Measurements from ENCODE around the gene PLA2G2D. TPM values are rescaled to one million over a fixed set of nuclear protein-coding genes. Genes with fewer than 3 reads are reported as not detected.

PLA2G2D gene
- total and polyA plus RNA-seq, 9 of the 15 experiments (the other 6 are each of a cell fraction or from before 2014, with no cell fraction given) = not detected

- TF ChIP-seq, protein P1, sequence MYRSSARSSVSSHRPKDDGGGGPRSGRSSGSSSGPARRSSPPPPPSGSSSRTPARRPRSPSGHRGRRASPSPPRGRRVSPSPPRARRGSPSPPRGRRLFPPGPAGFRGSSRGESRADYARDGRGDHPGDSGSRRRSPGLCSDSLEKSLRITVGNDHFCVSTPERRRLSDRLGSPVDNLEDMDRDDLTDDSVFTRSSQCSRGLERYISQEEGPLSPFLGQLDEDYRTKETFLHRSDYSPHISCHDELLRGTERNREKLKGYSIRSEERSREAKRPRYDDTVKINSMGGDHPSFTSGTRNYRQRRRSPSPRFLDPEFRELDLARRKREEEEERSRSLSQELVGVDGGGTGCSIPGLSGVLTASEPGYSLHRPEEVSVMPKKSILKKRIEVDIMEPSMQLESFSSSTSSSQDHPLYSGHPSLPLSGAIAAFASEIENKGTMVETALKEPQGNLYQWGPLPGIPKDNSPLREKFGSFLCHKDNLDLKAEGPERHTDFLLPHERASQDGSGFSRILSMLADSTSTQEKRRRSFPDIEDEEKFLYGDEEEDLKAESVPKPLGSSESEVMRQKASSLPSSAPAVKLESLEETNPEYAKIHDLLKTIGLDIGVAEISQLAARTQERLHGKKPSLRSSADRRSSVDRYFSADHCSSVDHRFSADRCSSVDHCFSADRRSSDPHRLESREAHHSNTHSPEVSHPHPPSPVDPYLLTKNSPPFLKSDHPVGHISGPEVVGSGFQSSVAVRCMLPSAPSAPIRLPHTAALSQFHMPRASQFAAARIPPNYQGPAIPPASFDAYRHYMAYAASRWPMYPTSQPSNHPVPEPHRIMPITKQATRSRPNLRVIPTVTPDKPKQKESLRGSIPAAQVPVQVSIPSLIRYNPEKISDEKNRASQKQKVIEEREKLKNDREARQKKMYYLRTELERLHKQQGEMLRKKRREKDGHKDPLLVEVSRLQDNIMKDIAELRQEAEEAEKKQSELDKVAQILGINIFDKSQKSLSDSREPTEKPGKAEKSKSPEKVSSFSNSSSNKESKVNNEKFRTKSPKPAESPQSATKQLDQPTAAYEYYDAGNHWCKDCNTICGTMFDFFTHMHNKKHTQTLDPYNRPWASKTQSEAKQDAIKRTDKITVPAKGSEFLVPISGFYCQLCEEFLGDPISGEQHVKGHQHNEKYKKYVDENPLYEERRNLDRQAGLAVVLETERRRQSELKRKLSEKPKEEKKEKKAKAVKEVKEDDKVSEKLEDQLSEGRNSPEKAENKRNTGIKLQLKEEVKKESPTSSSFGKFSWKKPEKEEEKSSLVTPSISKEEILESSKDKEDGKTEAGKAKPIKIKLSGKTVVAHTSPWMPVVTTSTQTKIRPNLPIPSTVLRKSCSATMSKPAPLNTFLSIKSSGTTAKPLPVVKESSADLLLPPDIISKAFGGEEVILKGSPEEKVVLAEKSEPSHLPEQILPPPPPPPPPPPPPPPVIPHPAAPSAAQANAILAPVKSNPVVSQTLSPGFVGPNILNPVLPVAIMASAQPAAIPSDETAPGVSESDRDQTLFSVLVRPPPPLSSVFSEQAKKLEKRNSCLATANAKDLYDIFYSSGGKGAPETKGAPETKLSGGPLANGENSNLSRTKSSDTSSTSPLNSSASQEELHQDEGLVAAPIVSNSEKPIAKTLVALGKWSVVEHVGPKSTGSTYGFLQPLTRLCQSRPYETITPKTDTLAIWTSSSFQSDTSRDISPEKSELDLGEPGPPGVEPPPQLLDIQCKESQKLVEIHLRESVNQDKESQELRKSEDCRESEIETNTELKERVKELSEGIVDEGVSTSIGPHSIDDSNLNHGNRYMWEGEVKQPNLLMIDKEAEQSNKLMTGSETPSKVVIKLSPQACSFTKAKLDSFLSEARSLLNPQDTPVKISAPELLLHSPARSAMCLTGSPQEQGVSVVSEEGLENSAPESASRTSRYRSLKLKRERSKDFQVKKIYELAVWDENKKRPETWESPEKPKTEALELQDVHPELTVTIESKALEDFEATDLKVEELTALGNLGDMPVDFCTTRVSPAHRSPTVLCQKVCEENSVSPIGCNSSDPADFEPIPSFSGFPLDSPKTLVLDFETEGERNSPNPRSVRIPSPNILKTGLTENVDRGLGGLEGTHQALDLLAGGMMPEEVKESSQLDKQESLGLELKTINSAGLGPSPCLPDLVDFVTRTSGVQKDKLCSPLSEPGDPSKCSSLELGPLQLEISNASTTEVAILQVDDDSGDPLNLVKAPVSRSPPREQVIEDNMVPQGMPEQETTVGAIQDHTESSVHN (IDR thresholded peaks at IDR 0.05; ENCODE audit: borderline replicate concordance in 1 of 2, low read depth in 1 of 2) = no peak
- TF ChIP-seq, protein P2, sequence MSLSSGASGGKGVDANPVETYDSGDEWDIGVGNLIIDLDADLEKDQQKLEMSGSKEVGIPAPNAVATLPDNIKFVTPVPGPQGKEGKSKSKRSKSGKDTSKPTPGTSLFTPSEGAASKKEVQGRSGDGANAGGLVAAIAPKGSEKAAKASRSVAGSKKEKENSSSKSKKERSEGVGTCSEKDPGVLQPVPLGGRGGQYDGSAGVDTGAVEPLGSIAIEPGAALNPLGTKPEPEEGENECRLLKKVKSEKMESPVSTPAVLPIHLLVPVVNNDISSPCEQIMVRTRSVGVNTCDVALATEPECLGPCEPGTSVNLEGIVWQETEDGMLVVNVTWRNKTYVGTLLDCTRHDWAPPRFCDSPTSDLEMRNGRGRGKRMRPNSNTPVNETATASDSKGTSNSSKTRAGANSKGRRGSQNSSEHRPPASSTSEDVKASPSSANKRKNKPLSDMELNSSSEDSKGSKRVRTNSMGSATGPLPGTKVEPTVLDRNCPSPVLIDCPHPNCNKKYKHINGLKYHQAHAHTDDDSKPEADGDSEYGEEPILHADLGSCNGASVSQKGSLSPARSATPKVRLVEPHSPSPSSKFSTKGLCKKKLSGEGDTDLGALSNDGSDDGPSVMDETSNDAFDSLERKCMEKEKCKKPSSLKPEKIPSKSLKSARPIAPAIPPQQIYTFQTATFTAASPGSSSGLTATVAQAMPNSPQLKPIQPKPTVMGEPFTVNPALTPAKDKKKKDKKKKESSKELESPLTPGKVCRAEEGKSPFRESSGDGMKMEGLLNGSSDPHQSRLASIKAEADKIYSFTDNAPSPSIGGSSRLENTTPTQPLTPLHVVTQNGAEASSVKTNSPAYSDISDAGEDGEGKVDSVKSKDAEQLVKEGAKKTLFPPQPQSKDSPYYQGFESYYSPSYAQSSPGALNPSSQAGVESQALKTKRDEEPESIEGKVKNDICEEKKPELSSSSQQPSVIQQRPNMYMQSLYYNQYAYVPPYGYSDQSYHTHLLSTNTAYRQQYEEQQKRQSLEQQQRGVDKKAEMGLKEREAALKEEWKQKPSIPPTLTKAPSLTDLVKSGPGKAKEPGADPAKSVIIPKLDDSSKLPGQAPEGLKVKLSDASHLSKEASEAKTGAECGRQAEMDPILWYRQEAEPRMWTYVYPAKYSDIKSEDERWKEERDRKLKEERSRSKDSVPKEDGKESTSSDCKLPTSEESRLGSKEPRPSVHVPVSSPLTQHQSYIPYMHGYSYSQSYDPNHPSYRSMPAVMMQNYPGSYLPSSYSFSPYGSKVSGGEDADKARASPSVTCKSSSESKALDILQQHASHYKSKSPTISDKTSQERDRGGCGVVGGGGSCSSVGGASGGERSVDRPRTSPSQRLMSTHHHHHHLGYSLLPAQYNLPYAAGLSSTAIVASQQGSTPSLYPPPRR (CRISPR knock-in tag; IDR thresholded peaks at IDR 0.05; ENCODE audit: borderline replicate concordance) = no peak
- TF ChIP-seq YBX1 (IDR thresholded peaks at IDR 0.05) = no peak
- TF ChIP-seq TARDBP (IDR thresholded peaks at IDR 0.05) = no peak
- TF ChIP-seq, protein P3, sequence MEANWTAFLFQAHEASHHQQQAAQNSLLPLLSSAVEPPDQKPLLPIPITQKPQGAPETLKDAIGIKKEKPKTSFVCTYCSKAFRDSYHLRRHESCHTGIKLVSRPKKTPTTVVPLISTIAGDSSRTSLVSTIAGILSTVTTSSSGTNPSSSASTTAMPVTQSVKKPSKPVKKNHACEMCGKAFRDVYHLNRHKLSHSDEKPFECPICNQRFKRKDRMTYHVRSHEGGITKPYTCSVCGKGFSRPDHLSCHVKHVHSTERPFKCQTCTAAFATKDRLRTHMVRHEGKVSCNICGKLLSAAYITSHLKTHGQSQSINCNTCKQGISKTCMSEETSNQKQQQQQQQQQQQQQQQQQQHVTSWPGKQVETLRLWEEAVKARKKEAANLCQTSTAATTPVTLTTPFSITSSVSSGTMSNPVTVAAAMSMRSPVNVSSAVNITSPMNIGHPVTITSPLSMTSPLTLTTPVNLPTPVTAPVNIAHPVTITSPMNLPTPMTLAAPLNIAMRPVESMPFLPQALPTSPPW (CRISPR knock-in tag; IDR thresholded peaks at IDR 0.05) = peak; percentile 80
- TF ChIP-seq POLR2H (tag; IDR thresholded peaks at IDR 0.05; ENCODE audit: low read depth) = no peak
- no peak for TF ChIP-seq CC2D1A (IDR thresholded peaks at IDR 0.05)
- no peak for TF ChIP-seq SOX6 (IDR thresholded peaks at IDR 0.05)
- TF ChIP-seq RFX7 (CRISPR knock-in tag; IDR thresholded peaks at IDR 0.05) = no peak
- TF ChIP-seq SUPT5H (IDR thresholded peaks at IDR 0.05) = no peak
- no peak for TF ChIP-seq ZNF398 (CRISPR knock-in tag; IDR thresholded peaks at IDR 0.05)
- no peak for TF ChIP-seq NFATC3 (IDR thresholded peaks at IDR 0.05)
Observed at GRCh38 chr1:20124456-20125057, 5.2 kb upstream of the PLA2G2D start (continued).
